Epithelial cell of umbilical artery (primary cell): ENCODE measurements around the gene SPIN1. TPM values are rescaled to one million over a fixed set of nuclear protein-coding genes. Genes with fewer than 3 reads are reported as not detected.

Source experiments
- total RNA-seq: library from RNA; depleted of rRNA; stranded (reverse); fragments of >200 nt; gene quantifications from 2 replicates; pipeline ENCODE4 v1.2.3, GENCODE V29; 2014

The SPIN1 gene
- total RNA-seq, result 47.1 and 63.2 TPM in 2 replicates

DNA sequence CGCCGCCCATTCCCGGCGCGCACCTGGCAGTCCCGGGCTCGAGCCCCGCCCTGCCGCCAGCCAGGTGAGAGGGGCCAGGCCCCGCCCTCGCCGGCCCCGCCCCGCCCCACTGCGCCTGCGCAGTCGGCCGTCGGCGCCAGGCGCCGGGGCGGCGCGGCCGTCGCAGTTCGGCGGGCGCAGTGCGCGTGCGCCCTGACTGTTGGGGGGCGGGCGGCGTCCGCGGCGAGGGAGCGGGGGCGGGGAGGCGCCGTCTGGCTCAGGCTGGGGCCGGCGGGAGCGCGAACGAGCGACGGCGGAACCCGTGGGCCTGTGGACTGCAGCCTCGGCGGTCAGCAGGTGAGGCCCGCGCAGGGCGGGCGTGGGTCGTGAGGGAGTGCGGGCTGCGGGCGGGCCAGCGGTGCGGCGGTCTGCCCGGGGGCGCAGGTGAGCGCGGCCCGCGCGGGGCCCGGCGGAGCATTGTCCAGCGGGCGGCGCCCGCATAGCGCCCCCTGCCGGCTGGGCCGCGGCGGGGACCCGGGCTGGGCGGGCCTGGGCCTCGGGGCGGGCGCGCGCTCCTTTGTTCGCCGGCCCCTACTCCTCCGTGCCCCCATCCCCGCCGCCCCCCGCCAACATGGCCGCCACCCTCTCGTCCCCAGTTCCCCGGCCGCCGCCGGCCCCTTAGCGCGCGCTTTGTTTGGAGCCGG is at the start of gene SPIN1:
Gene SPIN1 (plus strand): TSS at position 242 of the 683 bp plus-strand sequence. CDS start 38,096 bp downstream, outside the sequence.

Other genes starting within 250 kb of the SPIN1 start
- not detected in 2 replicates for gene SPATA31C2, start 250.0 kb upstream of the SPIN1 start, total RNA-seq
- not detected in 2 replicates for gene NXNL2, start 146.7 kb downstream of the SPIN1 start, total RNA-seq